Hepatocyte (in vitro differentiated cells): Measurements from ENCODE around the gene PLEKHA5. TPM values are rescaled to one million over a fixed set of nuclear protein-coding genes. Genes with fewer than 3 reads are reported as not detected.

Experiments
- DNase-seq: peaks from one replicate; pipeline ENCODE4 v3.0.0-alpha.2; 2016; ENCODE audit warnings: low spot score
- H2AFZ ChIP-seq: fragments of 200-600 bp; sonication (generic); 2 replicates; pipeline ENCODE4 v1.6.0; 2016; ENCODE audit warnings: antibody characterized with exemption, mild to moderate bottlenecking
- H3K27ac ChIP-seq: fragments of 200-600 bp; sonication (generic); 2 replicates; pipeline ENCODE4 v1.5.1; 2016; ENCODE audit warnings: mild to moderate bottlenecking
- H3K27me3 ChIP-seq: fragments of 200-600 bp; sonication (generic); 2 replicates; pipeline ENCODE4 v1.6.1; 2016
- H3K36me3 ChIP-seq: fragments of 200-600 bp; sonication (generic); replicated peaks from 2 replicates; pipeline ENCODE4 v1.5.1; 2016; ENCODE audit warnings: low read depth; ENCODE audit not compliant: insufficient read depth
- H3K4me1 ChIP-seq: fragments of 200-600 bp; sonication (generic); 2 replicates; pipeline ENCODE4 v1.5.1; 2016; ENCODE audit warnings: mild to moderate bottlenecking, moderate library complexity; ENCODE audit not compliant: insufficient read depth
- H3K4me2 ChIP-seq: fragments of 200-600 bp; sonication (generic); 2 replicates; pipeline ENCODE4 v1.6.0; 2016
- H3K4me3 ChIP-seq: fragments of 200-600 bp; sonication (generic); 2 replicates; pipeline ENCODE4 v1.5.1; 2016; ENCODE audit warnings: mild to moderate bottlenecking
- H3K79me2 ChIP-seq: fragments of 200-600 bp; sonication (generic); 2 replicates; pipeline ENCODE4 v1.6.0; 2017; ENCODE audit warnings: mild to moderate bottlenecking
- H3K9me2 ChIP-seq: fragments of 200-600 bp; sonication (generic); replicated peaks from 2 replicates; pipeline ENCODE4 v1.6.0; 2017; ENCODE audit warnings: mild to moderate bottlenecking; ENCODE audit not compliant: insufficient read depth
- H3K9me3 ChIP-seq: fragments of 200-600 bp; sonication (generic); 2 replicates; pipeline ENCODE4 v1.5.1; 2016; ENCODE audit warnings: low read depth, mild to moderate bottlenecking
- H4K20me1 ChIP-seq: fragments of 200-600 bp; sonication (generic); 2 replicates; pipeline ENCODE4 v1.6.0; 2016; ENCODE audit warnings: mild to moderate bottlenecking; ENCODE audit not compliant: insufficient read depth, poor library complexity, severe bottlenecking
- CTCF ChIP-seq: fragments of 200-600 bp; sonication (generic); IDR thresholded peaks from 2 replicates; pipeline ENCODE4 v1.5.1; 2016; ENCODE audit warnings: antibody characterized with exemption, mild to moderate bottlenecking; ENCODE audit not compliant: poor library complexity
- EZH2 ChIP-seq: fragments of 200-600 bp; sonication (generic); IDR thresholded peaks from 2 replicates; pipeline ENCODE4 v1.6.1; 2016; ENCODE audit warnings: antibody characterized with exemption, mild to moderate bottlenecking, borderline replicate concordance
- EZH2phosphoT487 ChIP-seq: fragments of 200-600 bp; sonication (generic); IDR thresholded peaks from one replicate; pipeline ENCODE4 v1.6.1; 2018; ENCODE audit warnings: antibody characterized with exemption, mild to moderate bottlenecking, low read depth, moderate library complexity; ENCODE audit not compliant: unreplicated experiment, severe bottlenecking
- WGBS: methylation state at CpG from one replicate; pipeline ENCODE4 v1.1.6; 2016; ENCODE audit warnings: low lambda C conversion rate; ENCODE audit errors: missing lambda C conversion rate; 5-methylcytosine and 5-hydroxymethylcytosine counted together
- polyA plus RNA-seq: library from polyadenylated mRNA; unstranded; fragments of >200 nt; fragmentation: Nextera tagmentation; extraction: Ambion mirVana; gene quantifications from 2 replicates; pipeline ENCODE4 v1.2.1, GENCODE V29; 2016
- total RNA-seq: library from RNA; depleted of rRNA; stranded (reverse); fragments of >200 nt; gene quantifications from 2 replicates; pipeline ENCODE4 v1.2.3, GENCODE V29; 2014

Gene PLEKHA5
- total and polyA plus RNA-seq, 2 experiments from 2014 or later: 32.2 to 39.6 TPM

GRCh38 chr12:19203539-19204506 is 74.3 kb downstream of the PLEKHA5 start:
- TF ChIP-seq EZH2 (no peak), EZH2phosphoT487 (no peak), CTCF (no peak)
- no peaks in the 10 kb centered on the region for H3K4me1 ChIP-seq
- no peak overlapping the region for H3K4me2 ChIP-seq
- WGBS: 96% methylated on average over 6 of the region's 6 CpGs
- no peak overlapping the region for H3K27ac ChIP-seq
- peaks cover 85% of the 10 kb centered on the region for H3K79me2 ChIP-seq
- peaks cover 3% of the 10 kb centered on the region for H4K20me1 ChIP-seq
- no peak overlapping the region for H2AFZ ChIP-seq
- H3K36me3 ChIP-seq: no peaks in the 10 kb centered on the region
- no peak for DNase-seq
- no peaks in the 10 kb centered on the region for H3K9me2 ChIP-seq
- no peak overlapping the region for H3K4me3 ChIP-seq
- H3K27me3 ChIP-seq: no peaks in the 10 kb centered on the region
- H3K9me3 ChIP-seq: no peaks in the 10 kb centered on the region

GRCh38 chr12:19205120-19205519 is 75.6 kb downstream of the PLEKHA5 start:
- Histone ChIP-seq H2AFZ (no peak overlapping the region), H3K4me3 (no peak overlapping the region), H3K4me2 (no peak overlapping the region), H3K9me3 (no peaks in the 10 kb centered on the region), H4K20me1 (peaks cover 3% of the 10 kb centered on the region), H3K36me3 (no peaks in the 10 kb centered on the region), H3K27ac (no peak overlapping the region), H3K79me2 (peaks cover 82% of the 10 kb centered on the region), H3K4me1 (no peaks in the 10 kb centered on the region), H3K9me2 (no peaks in the 10 kb centered on the region), H3K27me3 (no peaks in the 10 kb centered on the region)
- 83% methylated on average over 4 of the region's 4 CpGs for WGBS
- DNase-seq: no peak
- TF ChIP-seq EZH2phosphoT487 (no peak), EZH2 (no peak), CTCF (no peak)

GRCh38 chr12:19206493-19207077 is 77.1 kb downstream of the PLEKHA5 start:
- WGBS: 80% methylated on average over 4 of the region's 4 CpGs

More at GRCh38 chr12:19206493-19207077, 77.1 kb downstream of the PLEKHA5 start:
- H3K9me3 ChIP-seq: no peaks in the 10 kb centered on the region
- no peaks in the 10 kb centered on the region for H3K36me3 ChIP-seq
- peaks cover 82% of the 10 kb centered on the region for H3K79me2 ChIP-seq
- H3K9me2 ChIP-seq: no peaks in the 10 kb centered on the region
- H3K4me3 ChIP-seq: no peak overlapping the region
- H3K4me1 ChIP-seq: no peaks in the 10 kb centered on the region
- H2AFZ ChIP-seq: no peak overlapping the region
- DNase-seq: no peak
- H4K20me1 ChIP-seq: peaks cover 3% of the 10 kb centered on the region
- no peak overlapping the region for H3K4me2 ChIP-seq
- TF ChIP-seq EZH2phosphoT487: no peak
- no peak for TF ChIP-seq EZH2
- TF ChIP-seq CTCF: no peak
- no peak overlapping the region for H3K27ac ChIP-seq
- no peaks in the 10 kb centered on the region for H3K27me3 ChIP-seq
